Activated B cell treated with CpG ODN at 0.5 μM for 24 hours (primary cell): ENCODE measurements around the gene IFNL1. TPM values are rescaled to one million over a fixed set of nuclear protein-coding genes. Genes with fewer than 3 reads are reported as not detected.
"Not testable (repeated sequence)": the region's sequence is repeated elsewhere in the genome, so short reads cannot be mapped to it uniquely, and the experiment has no call there.

Experiments used
- ATAC-seq: fragments of 200-7000 bp; cut with Tn5 transposase; one replicate; pipeline ENCODE4 v1.10.0; 2021; ENCODE audit warnings: low read depth, mild to moderate bottlenecking, moderate library complexity
- CTCF ChIA-PET: fragments of 350-600 bp; sonication (Branson Sonifier 250); formaldehyde crosslinking; loops from one replicate; lab custom pipeline; 2021; ENCODE audit warnings: antibody characterized with exemption; lab: Charles Lee
- POLR2A ChIA-PET: fragments of 350-600 bp; sonication (Branson Sonifier 250); formaldehyde crosslinking; loops from one replicate; lab custom pipeline; 2021; ENCODE audit warnings: antibody characterized with exemption; lab: Charles Lee
- DNase-seq: peaks from one replicate; pipeline ENCODE4 v3.0.0; 2022
- H3K27ac Mint-ChIP-seq: one replicate; pipeline ENCODE4 v1.8.0; 2020; ENCODE audit warnings: mixed read lengths
- H3K27me3 Mint-ChIP-seq: one replicate; pipeline ENCODE4 v1.8.0; 2021; ENCODE audit warnings: mixed read lengths
- H3K36me3 Mint-ChIP-seq: one replicate; pipeline ENCODE4 v1.8.0; 2021; ENCODE audit warnings: low read depth, mixed read lengths
- H3K4me1 Mint-ChIP-seq: one replicate; pipeline ENCODE4 v1.8.0; 2021; ENCODE audit warnings: mixed read lengths
- H3K4me3 Mint-ChIP-seq: one replicate; pipeline ENCODE4 v1.8.0; 2020; ENCODE audit warnings: mild to moderate bottlenecking, mixed read lengths
- H3K9me3 Mint-ChIP-seq: one replicate; pipeline ENCODE4 v1.8.0; 2020; ENCODE audit warnings: mixed read lengths
- CTCF ChIP-seq: fragments of 200-600 bp; IDR thresholded peaks from one replicate; pipeline ENCODE4 v1.8.0; 2022; ENCODE audit warnings: antibody characterized with exemption, mild to moderate bottlenecking
- intact Hi-C: fragments of 100-400 bp; cut with micrococcal nuclease; formaldehyde crosslinking; loops from one replicate; pipeline ENCODE4 v1.15.1; 2024
- total RNA-seq: library from RNA; stranded (reverse); gene quantifications from 2 replicates; pipeline ENCODE4 v1.2.3, GENCODE V29; 2022

The IFNL1 gene
- total RNA-seq, 1 donor from 2014 or later = not detected

DNA sequence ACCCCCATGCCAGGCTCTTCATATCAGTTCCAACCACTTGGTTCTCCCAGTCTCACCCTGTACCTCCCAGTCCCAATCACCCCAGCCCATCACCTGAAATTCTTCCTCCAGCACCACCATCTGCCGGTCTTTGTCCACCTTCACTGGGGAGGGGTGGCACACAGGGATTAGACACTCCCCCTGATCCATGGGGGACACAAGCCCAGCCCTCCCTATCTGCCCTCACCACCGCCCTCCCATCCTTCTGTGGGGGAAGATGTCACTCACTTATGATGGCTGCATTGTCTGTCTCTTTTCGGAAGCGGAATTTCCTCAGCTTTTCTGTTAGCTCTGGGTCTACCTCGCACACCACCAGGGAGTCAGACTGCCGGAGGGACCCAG lies 39.0 kb downstream of the IFNL1 start:
- intact Hi-C loops = no loop called here
- peaks cover 61% of the 10 kb centered on the region for H3K4me1 Mint-ChIP-seq
- POLR2A ChIA-PET = interaction anchor here (0.5 to 2.2 kb wide), 9 partner anchors 9 to 213 kb away, joined by 3 to 12 read pairs (median 5); partner anchors contain the start of genes MED29, PAF1, PLEKHG2 and RPS16
- TF ChIP-seq CTCF = no peak
- peak overlapping the region; percentile 94 for H3K4me3 Mint-ChIP-seq
- H3K27ac Mint-ChIP-seq = peak overlapping the region; percentile 95
- peaks cover 26% of the 10 kb centered on the region for H3K36me3 Mint-ChIP-seq
- H3K27me3 Mint-ChIP-seq = no peaks in the 10 kb centered on the region
- peak; percentile 22 for ATAC-seq
- no peak for DNase-seq
- CTCF ChIA-PET = interaction anchor here (1.6 to 2.2 kb wide), 3 partner anchors 8 to 213 kb away, joined by 4 to 7 read pairs (median 5); no protein-coding TSS in a partner anchor
- H3K9me3 Mint-ChIP-seq = no peaks in the 10 kb centered on the region

- ATAC-seq (no peak), DNase-seq (no peak)
- ChIA-PET POLR2A (interaction anchor here (0.9 to 2.2 kb wide), 11 partner anchors 11 to 215 kb away, joined by 3 to 12 read pairs (median 5); partner anchors contain the start of genes MED29, PAF1, PLEKHG2 and RPS16), CTCF (interaction anchor here (1.6 to 2.2 kb wide), 2 partner anchors 9 to 75 kb away, joined by 4 to 7 read pairs; no protein-coding TSS in a partner anchor)
- TF ChIP-seq CTCF = no peak
- Mint-ChIP-seq H3K4me1 (peaks cover 67% of the 10 kb centered on the region), H3K4me3 (peak overlapping the region; percentile 94), H3K36me3 (peaks cover 18% of the 10 kb centered on the region), H3K9me3 (no peaks in the 10 kb centered on the region), H3K27ac (peak overlapping the region; percentile 95), H3K27me3 (no peaks in the 10 kb centered on the region)
- intact Hi-C loops = no loop called here
Observed at GRCh38 chr19:39336483-39336882, 40.3 kb downstream of the IFNL1 start.

DNA sequence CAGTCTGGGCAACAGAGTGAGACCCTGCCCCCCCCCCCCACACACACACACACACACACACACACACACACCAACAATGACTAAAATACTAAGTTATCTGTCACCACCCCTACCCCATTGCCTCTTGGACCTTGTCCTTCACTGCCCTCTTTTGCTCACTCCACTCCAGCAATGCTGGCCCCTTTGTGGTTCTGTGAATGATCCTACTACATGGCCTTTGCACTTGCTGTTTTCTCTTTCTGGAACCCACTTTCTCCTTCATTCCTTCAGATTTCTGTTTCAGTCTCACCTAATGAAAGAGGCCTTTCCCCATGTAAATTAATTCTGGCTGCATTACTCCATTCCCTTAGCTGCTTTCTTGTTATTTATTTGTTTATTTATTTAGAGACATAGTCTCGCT lies 43.5 kb downstream of the IFNL1 start:
- POLR2A ChIA-PET = interaction anchor here (0.6 to 0.7 kb wide), 2 partner anchors 67 to 96 kb away, joined by 3 to 4 read pairs; partner anchors contain the start of genes RPS16 and ZFP36
- intact Hi-C loops = loop anchor here (5.0 kb wide), 3 partner anchors 98 to 212 kb away; partner anchors contain the start of genes EID2B, PAK4 and RPS16

DNA sequence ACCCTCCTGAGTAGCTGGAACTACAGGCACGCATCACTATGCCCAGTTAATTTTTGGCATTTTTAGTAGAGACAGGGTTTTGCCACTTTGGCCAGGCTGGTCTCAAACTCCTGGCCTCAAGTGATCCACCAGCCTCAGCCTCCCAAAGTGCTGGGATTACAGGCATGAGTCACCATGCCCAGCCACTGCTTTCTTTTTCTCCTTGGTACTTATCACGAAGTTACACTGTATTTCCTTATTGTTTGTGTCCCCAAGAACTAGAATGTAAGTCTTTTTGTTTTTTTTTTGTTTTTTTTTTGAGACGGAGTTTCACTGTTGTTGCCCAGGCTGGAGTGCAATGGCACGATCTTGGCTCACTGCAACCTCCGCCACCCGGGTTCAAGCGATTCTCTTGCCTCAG lies 43.9 kb downstream of the IFNL1 start:
- DNase-seq, H3K9me3 Mint-ChIP-seq, ATAC-seq, H3K27me3 Mint-ChIP-seq: not testable (repeated sequence)
- ChIA-PET CTCF (interaction anchor here (1.0 kb wide), 1 partner anchor 11 kb away, joined by 3 read pairs; no protein-coding TSS in a partner anchor), POLR2A (interaction anchor here (0.7 kb wide), 1 partner anchor 96 kb away, joined by 4 read pairs; the partner anchor contains the start of gene RPS16)
- Mint-ChIP-seq H3K4me3 (peak overlapping the region; percentile 99), H3K36me3 (peaks cover 30% of the 10 kb centered on the region), H3K27ac (peak overlapping the region; percentile 66), H3K4me1 (peaks cover 72% of the 10 kb centered on the region)
- intact Hi-C loops = loop anchor here (5.0 kb wide), 3 partner anchors 97 to 213 kb away; partner anchors contain the start of genes EID2B, PAK4 and RPS16

More for the DNA sequence above, 43.5 kb downstream of the IFNL1 start:
- DNase-seq (no peak), ATAC-seq (no peak)
- Mint-ChIP-seq H3K4me3 (peak overlapping the region; percentile 99), H3K36me3 (peaks cover 27% of the 10 kb centered on the region), H3K27ac (peak overlapping the region; percentile 30), H3K4me1 (peaks cover 72% of the 10 kb centered on the region), H3K27me3 (no peaks in the 10 kb centered on the region), H3K9me3 (no peaks in the 10 kb centered on the region)
- CTCF ChIA-PET = interaction anchor here (1.0 kb wide), 1 partner anchor 11 kb away, joined by 3 read pairs; no protein-coding TSS in a partner anchor
- TF ChIP-seq CTCF = no peak

DNA sequence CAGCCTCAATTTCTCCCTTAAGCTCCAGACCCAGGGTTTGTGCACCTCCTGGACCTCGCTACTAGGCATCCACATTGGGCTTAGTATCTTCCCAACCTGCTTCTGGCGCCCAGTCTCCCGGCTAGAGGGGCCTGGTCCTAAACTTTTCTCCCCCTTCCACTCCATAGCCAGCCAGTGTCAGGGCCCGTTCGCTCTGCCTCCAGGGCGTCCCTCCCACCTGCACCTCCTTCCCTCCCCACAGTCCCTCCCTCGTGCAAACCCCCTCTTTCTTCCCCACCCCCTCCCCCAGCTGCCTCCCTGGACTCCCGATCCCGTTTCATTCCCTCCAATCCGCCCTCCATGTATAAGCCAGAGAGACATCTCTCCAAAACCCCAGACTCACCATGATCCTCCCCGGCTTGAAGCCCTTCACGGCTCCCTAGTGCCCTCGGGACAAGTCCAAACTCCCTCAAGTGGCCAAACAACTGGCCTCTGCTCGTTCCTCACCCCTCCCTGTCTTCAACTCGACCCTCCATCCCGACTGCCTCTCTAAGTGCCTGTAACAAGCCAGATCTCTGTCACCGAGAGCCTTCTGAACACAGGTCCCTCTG lies 45.0 kb downstream of the IFNL1 start:
- Mint-ChIP-seq H3K9me3 (no peaks in the 10 kb centered on the region), H3K4me1 (peaks cover 73% of the 10 kb centered on the region), H3K27me3 (no peaks in the 10 kb centered on the region), H3K27ac (peak overlapping the region; percentile 97), H3K36me3 (peaks cover 33% of the 10 kb centered on the region), H3K4me3 (peak overlapping the region; percentile 99)
- ATAC-seq (no peak), DNase-seq (no peak)
- POLR2A ChIA-PET = interaction anchor here (0.6 to 2.8 kb wide), 12 partner anchors 9 to 1417 kb away, joined by 3 to 35 read pairs (median 6); partner anchors contain the start of genes MED29, PAF1, PLEKHG2 and RPS16
- intact Hi-C loops = loop anchor here (5.0 kb wide), 3 partner anchors 96 to 214 kb away; partner anchors contain the start of genes EID2B, PAK4 and RPS16
- TF ChIP-seq CTCF = no peak
- CTCF ChIA-PET = interaction anchor here (1.4 to 2.4 kb wide), 2 partner anchors 50 to 71 kb away, joined by 9 to 15 read pairs; partner anchors contain the start of genes MED29, PAF1 and PLEKHG2
